Measurements from ENCODE around the gene CD8B. TPM values are rescaled to one million over a fixed set of nuclear protein-coding genes. Genes with fewer than 3 reads are reported as not detected.

CD8B gene
- total RNA-seq, 2 donors from 2014 or later, result not detected

- Histone ChIP-seq H3K27ac (ENCODE audit: low read depth, low read length) (no peak overlapping the region), H3K9ac (ENCODE audit: extremely low read depth, low read length, poor library complexity, severe bottlenecking) (no peak overlapping the region), H3K4me1 (ENCODE audit: control insufficient read depth, insufficient read depth, low read length) (no peaks in the 10 kb centered on the region), H3K9me3 (ENCODE audit: control insufficient read depth, low read length) (peaks cover 24% of the 10 kb centered on the region), H3K36me3 (ENCODE audit: control insufficient read depth, insufficient read depth, low read length) (no peaks in the 10 kb centered on the region), H3K4me3 (ENCODE audit: low read length) (no peak overlapping the region), H3K27me3 (ENCODE audit: control insufficient read depth, insufficient read depth, low read length, poor library complexity, severe bottlenecking) (peaks cover 68% of the 10 kb centered on the region)
- H3K27me3 Mint-ChIP-seq (ENCODE audit: insufficient read depth), result peaks cover 79% of the 10 kb centered on the region
- peaks cover 7% of the 10 kb centered on the region for H3K4me1 Mint-ChIP-seq
- H3K4me3 Mint-ChIP-seq, result no peak overlapping the region
- TF ChIP-seq CTCF (conservative IDR thresholded peaks at IDR 0.05), result no peak
- peaks cover 30% of the 10 kb centered on the region for H3K9me3 Mint-ChIP-seq
- DNase-seq, result no peak
- no peaks in the 10 kb centered on the region for H3K36me3 Mint-ChIP-seq (ENCODE audit: low read depth)
- 92 to 100% methylated on average over 4 of the region's 4 CpGs for WGBS, 2 experiments (ENCODE audit: insufficient coverage in 1 of 2, insufficient read length in 1 of 2)
- no peak overlapping the region for H3K27ac Mint-ChIP-seq
Observed at GRCh38 chr2:86793752-86794151, 67.9 kb downstream of the CD8B start.

GRCh38 chr2:86791573-86791972 is 70.1 kb downstream of the CD8B start:
- peaks cover 90% of the 10 kb centered on the region for H3K27me3 Mint-ChIP-seq (ENCODE audit: insufficient read depth)
- Histone ChIP-seq H3K9me3 (ENCODE audit: control insufficient read depth, low read length) (peaks cover 10% of the 10 kb centered on the region), H3K36me3 (ENCODE audit: control insufficient read depth, insufficient read depth, low read length) (no peaks in the 10 kb centered on the region), H3K27ac (ENCODE audit: low read depth, low read length) (no peak overlapping the region), H3K9ac (ENCODE audit: extremely low read depth, low read length, poor library complexity, severe bottlenecking) (no peak overlapping the region), H3K4me1 (ENCODE audit: control insufficient read depth, insufficient read depth, low read length) (no peaks in the 10 kb centered on the region), H3K4me3 (ENCODE audit: low read length) (peak overlapping the region; percentile 56), H3K27me3 (ENCODE audit: control insufficient read depth, insufficient read depth, low read length, poor library complexity, severe bottlenecking) (peaks cover 86% of the 10 kb centered on the region)
- no peaks in the 10 kb centered on the region for H3K36me3 Mint-ChIP-seq (ENCODE audit: low read depth)
- H3K4me1 Mint-ChIP-seq, result peaks cover 7% of the 10 kb centered on the region
- no peak overlapping the region for H3K27ac Mint-ChIP-seq
- peaks cover 20% of the 10 kb centered on the region for H3K9me3 Mint-ChIP-seq
- peak; percentile 59 for DNase-seq
- H3K4me3 Mint-ChIP-seq, result peak overlapping the region; percentile 37
- TF ChIP-seq CTCF (conservative IDR thresholded peaks at IDR 0.05), result no peak
- WGBS, 2 experiments (ENCODE audit: insufficient coverage in 1 of 2, insufficient read length in 1 of 2), result 29 to 45% methylated on average over 2 to 7 of the region's 7 CpGs

GRCh38 chr2:86790676-86791572 is 70.8 kb downstream of the CD8B start, which contains the start of gene CD8A:
Gene CD8A, minus strand, starts transcription at chr2:86790913. Its CDS starts 88 bp downstream, at chr2:86790825.
- Histone ChIP-seq H3K4me1 (ENCODE audit: control insufficient read depth, insufficient read depth, low read length) (no peaks in the 10 kb centered on the region), H3K36me3 (ENCODE audit: control insufficient read depth, insufficient read depth, low read length) (no peaks in the 10 kb centered on the region), H3K27ac (ENCODE audit: low read depth, low read length) (no peak within 1 kb of the TSS), H3K4me3 (ENCODE audit: low read length) (peak within 1 kb of the TSS; percentile 56), H3K9me3 (ENCODE audit: control insufficient read depth, low read length) (peaks cover 4% of the 10 kb centered on the region), H3K27me3 (ENCODE audit: control insufficient read depth, insufficient read depth, low read length, poor library complexity, severe bottlenecking) (peaks cover 86% of the 10 kb centered on the region), H3K9ac (ENCODE audit: extremely low read depth, low read length, poor library complexity, severe bottlenecking) (no peak within 1 kb of the TSS)
- H3K9me3 Mint-ChIP-seq, result peaks cover 13% of the 10 kb centered on the region
- 9 to 13% methylated on average over 11 to 57 of the region's 57 CpGs for WGBS, 2 experiments (ENCODE audit: insufficient coverage in 1 of 2, insufficient read length in 1 of 2)
- H3K27ac Mint-ChIP-seq, result no peak within 1 kb of the TSS
- H3K36me3 Mint-ChIP-seq (ENCODE audit: low read depth), result no peaks in the 10 kb centered on the region
- H3K4me3 Mint-ChIP-seq, result peak within 1 kb of the TSS; percentile 37
- TF ChIP-seq CTCF (conservative IDR thresholded peaks at IDR 0.05), result no peak
- peaks cover 93% of the 10 kb centered on the region for H3K27me3 Mint-ChIP-seq (ENCODE audit: insufficient read depth)
- peaks cover 7% of the 10 kb centered on the region for H3K4me1 Mint-ChIP-seq
- peak; percentile 78 for DNase-seq

Measured in endodermal cell (in vitro differentiated cells).